ENCODE data around the gene IRF2.

IRF2 gene

GRCh38 chr4:184450743-184451535 is 23.4 kb downstream of the IRF2 start:
- no peak for DNase-seq (ENCODE audit: low read depth)

GRCh38 chr4:184450045-184450444 is 24.3 kb downstream of the IRF2 start:
- no peak for DNase-seq (ENCODE audit: low read depth)

- no peak for DNase-seq (ENCODE audit: low read depth)
Measured at GRCh38 chr4:184448821-184449220, 25.5 kb downstream of the IRF2 start.

GRCh38 chr4:184448141-184448540 is 26.2 kb downstream of the IRF2 start:
- no peak for DNase-seq (ENCODE audit: low read depth)

- DNase-seq (ENCODE audit: low read depth): no peak
Measured at GRCh38 chr4:184447664-184448063, 26.7 kb downstream of the IRF2 start.

GRCh38 chr4:184446132-184446658 is 28.2 kb downstream of the IRF2 start:
- DNase-seq (ENCODE audit: low read depth): no peak

- DNase-seq (ENCODE audit: low read depth): no peak
Measured at GRCh38 chr4:184444953-184445309, 29.4 kb downstream of the IRF2 start.

GRCh38 chr4:184444215-184444952 is 30.0 kb downstream of the IRF2 start:
- DNase-seq (ENCODE audit: low read depth): no peak

- DNase-seq (ENCODE audit: low read depth): no peak
Measured at GRCh38 chr4:184443318-184443717, 31.0 kb downstream of the IRF2 start.

GRCh38 chr4:184442314-184442635 is 32.1 kb downstream of the IRF2 start:
- DNase-seq (ENCODE audit: low read depth): no peak

- DNase-seq (ENCODE audit: low read depth): no peak
Measured at GRCh38 chr4:184441461-184442313, 32.7 kb downstream of the IRF2 start.

- DNase-seq (ENCODE audit: low read depth): no peak
Measured at GRCh38 chr4:184440595-184441358, 33.6 kb downstream of the IRF2 start.

- no peak for DNase-seq (ENCODE audit: low read depth)
Measured at GRCh38 chr4:184439856-184440594, 34.3 kb downstream of the IRF2 start.

- no peak for DNase-seq (ENCODE audit: low read depth)
Measured at GRCh38 chr4:184439386-184439785, 35.0 kb downstream of the IRF2 start.

- DNase-seq (ENCODE audit: low read depth): no peak
Measured at GRCh38 chr4:184438375-184438774, 36.0 kb downstream of the IRF2 start.

- DNase-seq (ENCODE audit: low read depth): no peak
Measured at GRCh38 chr4:184437565-184438265, 36.6 kb downstream of the IRF2 start.

- no peak for DNase-seq (ENCODE audit: low read depth)
Measured at GRCh38 chr4:184434501-184435066, 39.8 kb downstream of the IRF2 start.

- DNase-seq (ENCODE audit: low read depth): no peak
Measured at GRCh38 chr4:184434021-184434420, 40.3 kb downstream of the IRF2 start.

- no peak for DNase-seq (ENCODE audit: low read depth)
Measured at GRCh38 chr4:184433258-184433892, 41.0 kb downstream of the IRF2 start.

Measured in stimulated activated CD8-positive, alpha-beta memory T cell treated with anti-CD3 and anti-CD28 coated beads, Interleukin-15, amount 100 ng/mL, for 1 hour (primary cell).